ENCODE data around the gene CCKAR. TPM values are rescaled to one million over a fixed set of nuclear protein-coding genes. Genes with fewer than 3 reads are reported as not detected.

Gene CCKAR
- polyA plus RNA-seq, 1 donor (not counting 4 experiments of a cell fraction or from before 2014, with no cell fraction given), result not detected

GRCh38 chr4:26515936-26516335, 25.7 kb upstream of the CCKAR start:
- Histone ChIP-seq H3K9me3 (ENCODE audit: control insufficient read depth, low read depth, low read length) (no peaks in the 10 kb centered on the region), H3K79me2 (ENCODE audit: control insufficient read depth, insufficient read depth, low read length) (no peaks in the 10 kb centered on the region), H2AFZ (ENCODE audit: control insufficient read depth, low read length) (no peak overlapping the region), H3K4me2 (ENCODE audit: control insufficient read depth, extremely low read depth, insufficient read depth, low read depth, low read length) (no peak overlapping the region), H3K36me3 (ENCODE audit: control insufficient read depth in 2 of 2, extremely low read depth in 1 of 2, insufficient read depth in 2 of 2, low read length in 2 of 2) (no peaks in the 10 kb centered on the region), H3K4me1 (ENCODE audit: control insufficient read depth, extremely low read depth, insufficient read depth, low read length) (no peaks in the 10 kb centered on the region), H3K27me3 (ENCODE audit: control insufficient read depth, extremely low read depth, insufficient read depth, low read length) (no peaks in the 10 kb centered on the region), H3K4me3 (ENCODE audit: control insufficient read depth in 2 of 3, extremely low read depth in 1 of 3, insufficient read depth in 2 of 3, low read depth in 1 of 3, low read length in 3 of 3) (no peak overlapping the region), H4K20me1 (ENCODE audit: control insufficient read depth, extremely low read depth, insufficient read depth, low read length) (no peaks in the 10 kb centered on the region), H3K9ac (ENCODE audit: control insufficient read depth, extremely low read depth, insufficient read depth, low read length) (no peak overlapping the region), H3K27ac (ENCODE audit: control insufficient read depth, insufficient read depth, low read length) (no peak overlapping the region), H3K9me1 (ENCODE audit: control insufficient read depth, extremely low read depth, insufficient read depth, low read length) (no peaks in the 10 kb centered on the region)
- DNase-seq (ENCODE audit: low read depth, low spot score), result no peak
- no peak for FAIRE-seq
- dilution Hi-C loops (cut with MboI; ENCODE audit: extremely low pct_ligation_motif_present, low sequenced_read_pairs), result no loop called here
- TF ChIP-seq CTCF (optimal IDR thresholded peaks at IDR 0.05 in 1 of 3, IDR thresholded peaks at IDR 0.05 in 1 of 3, conservative IDR thresholded peaks at IDR 0.05 in 1 of 3; ENCODE audit: extremely low read depth in 1 of 3, insufficient read depth in 2 of 3, low read length in 3 of 3) (no peak), EZH2 (IDR thresholded peaks at IDR 0.05; ENCODE audit: low read length) (no peak)

DNA sequence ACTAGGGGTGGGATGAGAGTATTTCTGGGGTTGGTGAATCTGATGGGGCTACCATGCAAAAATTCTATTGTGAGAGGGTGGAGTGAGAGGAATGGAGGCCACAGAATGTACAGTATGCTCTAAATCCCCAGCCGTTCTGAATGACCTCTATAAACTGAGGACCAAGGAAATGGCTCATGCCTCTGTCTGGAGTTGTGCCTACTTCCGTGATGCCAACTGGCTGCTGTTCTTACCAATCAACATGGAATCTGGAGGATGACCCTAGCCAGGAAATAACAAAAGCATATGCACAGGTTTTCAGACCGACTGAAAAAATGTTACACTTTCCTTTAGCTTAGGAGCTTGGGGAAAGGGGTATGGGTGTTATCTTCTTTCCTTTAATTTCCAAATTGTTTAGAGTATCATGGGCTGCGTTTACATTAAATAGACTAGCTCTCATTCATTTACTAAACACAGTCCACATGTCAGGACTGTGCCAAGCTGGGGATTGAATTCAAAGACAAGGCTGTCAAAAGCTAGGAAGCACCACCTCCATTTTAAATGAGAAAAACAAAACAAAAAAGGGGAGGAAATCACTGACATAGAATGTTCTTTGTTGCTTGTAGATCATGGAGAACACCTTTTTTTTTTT, 20.2 kb upstream of the CCKAR start:
- no peak overlapping the region for H2AFZ ChIP-seq (ENCODE audit: control insufficient read depth, low read length)
- TF ChIP-seq EZH2 (IDR thresholded peaks at IDR 0.05; ENCODE audit: low read length) (no peak), CTCF (optimal IDR thresholded peaks at IDR 0.05 in 1 of 3, IDR thresholded peaks at IDR 0.05 in 1 of 3, conservative IDR thresholded peaks at IDR 0.05 in 1 of 3; ENCODE audit: extremely low read depth in 1 of 3, insufficient read depth in 2 of 3, low read length in 3 of 3) (no peak)
- no peaks in the 10 kb centered on the region for H3K79me2 ChIP-seq (ENCODE audit: control insufficient read depth, insufficient read depth, low read length)
- FAIRE-seq, result no peak
- peaks cover 3% of the 10 kb centered on the region for H3K27me3 ChIP-seq (ENCODE audit: control insufficient read depth, extremely low read depth, insufficient read depth, low read length)
- no peak overlapping the region for H3K9ac ChIP-seq (ENCODE audit: control insufficient read depth, extremely low read depth, insufficient read depth, low read length)
- no peaks in the 10 kb centered on the region for H3K4me1 ChIP-seq (ENCODE audit: control insufficient read depth, extremely low read depth, insufficient read depth, low read length)
- H3K9me1 ChIP-seq (ENCODE audit: control insufficient read depth, extremely low read depth, insufficient read depth, low read length), result no peaks in the 10 kb centered on the region
- dilution Hi-C loops (cut with MboI; ENCODE audit: extremely low pct_ligation_motif_present, low sequenced_read_pairs), result no loop called here
- no peaks in the 10 kb centered on the region for H3K9me3 ChIP-seq (ENCODE audit: control insufficient read depth, low read depth, low read length)
- no peaks in the 10 kb centered on the region for H4K20me1 ChIP-seq (ENCODE audit: control insufficient read depth, extremely low read depth, insufficient read depth, low read length)
- H3K27ac ChIP-seq (ENCODE audit: control insufficient read depth, insufficient read depth, low read length), result no peak overlapping the region
- DNase-seq (ENCODE audit: low read depth, low spot score), result no peak
- H3K4me3 ChIP-seq (ENCODE audit: control insufficient read depth in 2 of 3, extremely low read depth in 1 of 3, insufficient read depth in 2 of 3, low read depth in 1 of 3, low read length in 3 of 3), result no peak overlapping the region
- no peak overlapping the region for H3K4me2 ChIP-seq (ENCODE audit: control insufficient read depth, extremely low read depth, insufficient read depth, low read depth, low read length)
- H3K36me3 ChIP-seq (ENCODE audit: control insufficient read depth in 2 of 2, extremely low read depth in 1 of 2, insufficient read depth in 2 of 2, low read length in 2 of 2), result no peaks in the 10 kb centered on the region
